Lower leg skin (tissue), 3 donors: Measurements from ENCODE around the gene NEU2.

ENCODE experiments used
- CTCF ChIP-seq, 3 donors: fragments of 450-650 bp; IDR thresholded peaks; one replicate each; pipeline ENCODE4 v1.5.1; 2016; ENCODE audit warnings: antibody characterized with exemption in 3 of 3, mild to moderate bottlenecking in 3 of 3, moderate library complexity in 2 of 3
- POLR2A ChIP-seq, 2 donors: fragments of 450-650 bp; IDR thresholded peaks; one replicate each; pipeline ENCODE4 v1.6.1; 2016 to 2017; ENCODE audit warnings: antibody characterized with exemption in 2 of 2, mild to moderate bottlenecking in 1 of 2, moderate library complexity in 1 of 2

GRCh38 chr2:233048569-233049193, 16.2 kb downstream of the NEU2 start:
- no peak for TF ChIP-seq CTCF (IDR thresholded peaks at IDR 0.05)
- TF ChIP-seq POLR2A (IDR thresholded peaks at IDR 0.05): no peak
